Measurements from ENCODE around the gene GKN1.
"Not testable (repeated sequence)": the region's sequence is repeated elsewhere in the genome, so short reads cannot be mapped to it uniquely, and the experiment has no call there.

Gene GKN1

DNA sequence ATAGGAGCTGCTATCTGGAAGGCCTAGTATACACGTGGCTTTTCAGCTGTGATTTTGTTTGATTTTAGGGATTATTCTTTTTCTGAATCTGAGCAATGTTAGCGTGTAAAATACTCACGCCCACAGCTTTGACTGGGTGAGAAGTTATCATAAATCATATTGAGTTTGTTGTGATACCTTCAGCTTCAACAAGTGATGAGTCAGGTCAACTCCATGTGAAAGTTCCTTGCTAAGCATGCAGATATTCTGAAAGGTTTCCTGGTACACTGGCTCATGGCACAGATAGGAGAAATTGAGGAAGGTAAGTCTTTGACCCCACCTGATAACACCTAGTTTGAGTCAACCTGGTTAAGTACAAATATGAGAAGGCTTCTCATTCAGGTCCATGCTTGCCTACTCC is at the start of gene GKN1:
GKN1 (plus strand) TSS at position 386 of the 400 bp plus-strand sequence. CDS start 42 bp downstream, outside the sequence.
- no peak for DNase-seq (ENCODE audit: low read depth in 2 of 2)

- no peak for DNase-seq (ENCODE audit: low read depth in 2 of 2)
These were observed 49.0 kb upstream of the GKN1 start for GRCh38 chr2:68925295-68925896.

DNA sequence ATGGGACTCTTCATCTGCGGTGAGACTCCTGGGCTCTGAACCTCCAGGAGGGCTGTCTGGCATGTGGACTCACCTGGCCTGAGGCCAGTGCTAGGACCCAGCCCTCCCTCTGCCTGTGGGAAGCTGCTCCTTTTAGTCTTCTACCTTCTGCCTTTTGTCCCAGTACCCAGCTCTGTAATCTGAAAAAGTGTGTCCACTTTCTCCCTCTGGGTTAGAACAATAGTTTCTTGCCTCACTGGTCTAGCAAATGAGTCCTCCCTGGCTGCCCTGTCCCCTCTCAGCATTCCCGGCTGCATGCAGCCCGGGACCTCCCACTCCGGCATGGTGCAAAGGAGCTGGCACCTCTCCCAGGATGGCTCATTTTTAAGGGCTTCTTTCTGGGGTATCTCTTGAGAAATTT is 47.6 kb upstream of the GKN1 start:
- no peak for DNase-seq (ENCODE audit: low read depth in 2 of 2)

- DNase-seq (ENCODE audit: low read depth in 2 of 2): no peak
These were observed 43.2 kb upstream of the GKN1 start for GRCh38 chr2:68931149-68931711.

- no peak for DNase-seq (ENCODE audit: low read depth in 2 of 2)
These were observed 42.6 kb upstream of the GKN1 start for GRCh38 chr2:68931799-68932198.

- DNase-seq (ENCODE audit: low read depth in 2 of 2): no peak
These were observed 42.0 kb upstream of the GKN1 start for GRCh38 chr2:68932402-68932801.

- DNase-seq (ENCODE audit: low read depth in 2 of 2): no peak
These were observed 40.4 kb upstream of the GKN1 start for GRCh38 chr2:68934021-68934420.

- no peak for DNase-seq (ENCODE audit: low read depth in 2 of 2)
These were observed 39.0 kb upstream of the GKN1 start for GRCh38 chr2:68935471-68935870.

DNA sequence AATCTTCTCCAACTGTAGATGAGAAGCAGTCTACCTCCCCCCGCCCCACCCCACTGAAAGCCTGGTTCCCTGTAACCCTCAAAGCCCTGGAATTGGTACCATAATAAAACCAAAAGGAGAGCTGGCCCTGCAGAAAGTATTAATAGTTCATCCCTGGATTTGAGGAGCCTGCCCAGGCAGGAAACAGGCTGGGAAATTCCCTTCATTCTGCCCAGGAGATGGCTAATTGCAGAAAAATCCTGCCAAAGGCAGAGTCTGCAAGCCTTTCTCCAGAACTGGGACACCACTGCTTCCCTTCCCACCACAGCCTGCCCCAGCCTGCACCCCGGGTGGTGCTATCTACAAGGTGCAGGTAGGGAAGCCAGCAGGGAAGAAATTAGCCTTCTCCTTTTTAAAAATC is 38.0 kb upstream of the GKN1 start:
- no peak for DNase-seq (ENCODE audit: low read depth in 2 of 2)

GRCh38 chr2:68936889-68937288 is 37.5 kb upstream of the GKN1 start:
- no peak for DNase-seq (ENCODE audit: low read depth in 2 of 2)

DNA sequence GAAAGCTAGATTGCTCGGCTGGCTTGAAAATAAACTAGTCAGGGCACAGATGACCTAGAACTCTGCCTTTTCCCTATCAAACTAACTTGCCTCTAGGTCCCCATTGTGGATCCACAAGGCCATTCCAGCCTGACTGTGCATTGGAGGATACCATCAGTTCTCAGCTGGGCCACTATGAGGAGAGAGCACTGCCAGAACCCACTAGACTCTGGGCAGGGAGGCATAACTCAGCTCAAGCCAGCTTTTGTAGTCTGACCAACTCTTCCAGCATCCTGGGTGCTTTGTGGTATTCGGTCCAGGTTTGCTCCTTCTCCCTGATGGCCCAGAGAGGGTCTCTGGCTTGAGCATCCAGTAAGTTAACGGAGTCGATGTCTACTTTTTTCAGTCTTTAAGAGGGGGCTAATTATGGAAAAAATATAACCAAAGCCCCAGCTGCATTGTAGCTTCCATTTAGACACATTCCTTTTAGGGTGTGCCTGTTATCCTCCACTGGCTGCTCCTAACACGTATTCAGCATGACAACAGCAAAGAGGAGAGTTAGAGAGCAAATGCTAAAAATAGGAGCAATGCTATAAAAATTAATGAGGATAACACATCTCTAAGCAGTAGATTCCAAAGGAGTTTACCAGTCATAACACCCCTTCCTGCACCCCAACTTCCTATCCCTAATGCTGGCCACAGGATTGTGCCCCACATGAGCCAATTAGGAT is 36.9 kb upstream of the GKN1 start:
- DNase-seq (ENCODE audit: low read depth in 2 of 2): no peak

DNA sequence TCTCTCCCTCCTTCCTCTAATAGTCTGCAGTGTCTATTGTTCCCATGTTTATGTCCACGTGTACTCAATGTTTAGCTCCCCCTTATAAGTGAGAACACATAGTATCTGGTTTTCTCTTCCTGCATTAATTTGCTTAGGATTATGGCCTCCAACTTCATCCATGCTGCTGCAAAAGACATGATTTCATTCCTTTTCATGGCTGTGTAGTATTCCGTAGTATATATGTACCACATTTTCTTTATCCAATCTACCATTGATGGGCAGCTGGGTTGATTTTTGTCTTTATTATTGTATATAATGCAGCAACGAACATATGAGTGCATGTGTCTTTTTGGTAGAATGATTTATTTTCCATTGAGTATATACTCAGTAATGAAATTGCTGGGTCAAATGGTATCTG is 35.5 kb upstream of the GKN1 start:
- DNase-seq (ENCODE audit: low read depth in 2 of 2): no peak

- DNase-seq (ENCODE audit: low read depth in 2 of 2): no peak
These were observed 34.5 kb upstream of the GKN1 start for GRCh38 chr2:68939962-68940361.

GRCh38 chr2:68940369-68940768 is 34.1 kb upstream of the GKN1 start:
- no peak for DNase-seq (ENCODE audit: low read depth in 2 of 2)

DNA sequence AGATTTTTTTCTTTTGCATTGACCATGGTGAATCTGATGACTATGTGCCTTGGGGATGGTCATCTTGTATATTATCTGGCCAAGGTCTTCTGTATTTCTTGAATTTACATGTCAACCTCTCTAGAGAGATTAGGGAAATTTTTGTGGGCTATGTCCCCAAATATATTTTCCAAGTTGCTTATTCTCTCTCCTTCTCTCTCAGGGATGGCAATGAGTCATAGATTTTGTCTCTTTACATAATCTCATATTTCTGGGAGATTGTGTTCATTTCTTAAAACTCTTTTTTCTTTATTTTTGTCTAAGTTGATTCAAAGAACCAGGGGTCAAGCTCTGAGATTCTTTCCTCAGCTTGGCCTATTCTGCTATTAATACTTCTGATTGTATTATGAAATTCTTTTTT is 31.6 kb upstream of the GKN1 start:
- DNase-seq (ENCODE audit: low read depth in 2 of 2): no peak

DNA sequence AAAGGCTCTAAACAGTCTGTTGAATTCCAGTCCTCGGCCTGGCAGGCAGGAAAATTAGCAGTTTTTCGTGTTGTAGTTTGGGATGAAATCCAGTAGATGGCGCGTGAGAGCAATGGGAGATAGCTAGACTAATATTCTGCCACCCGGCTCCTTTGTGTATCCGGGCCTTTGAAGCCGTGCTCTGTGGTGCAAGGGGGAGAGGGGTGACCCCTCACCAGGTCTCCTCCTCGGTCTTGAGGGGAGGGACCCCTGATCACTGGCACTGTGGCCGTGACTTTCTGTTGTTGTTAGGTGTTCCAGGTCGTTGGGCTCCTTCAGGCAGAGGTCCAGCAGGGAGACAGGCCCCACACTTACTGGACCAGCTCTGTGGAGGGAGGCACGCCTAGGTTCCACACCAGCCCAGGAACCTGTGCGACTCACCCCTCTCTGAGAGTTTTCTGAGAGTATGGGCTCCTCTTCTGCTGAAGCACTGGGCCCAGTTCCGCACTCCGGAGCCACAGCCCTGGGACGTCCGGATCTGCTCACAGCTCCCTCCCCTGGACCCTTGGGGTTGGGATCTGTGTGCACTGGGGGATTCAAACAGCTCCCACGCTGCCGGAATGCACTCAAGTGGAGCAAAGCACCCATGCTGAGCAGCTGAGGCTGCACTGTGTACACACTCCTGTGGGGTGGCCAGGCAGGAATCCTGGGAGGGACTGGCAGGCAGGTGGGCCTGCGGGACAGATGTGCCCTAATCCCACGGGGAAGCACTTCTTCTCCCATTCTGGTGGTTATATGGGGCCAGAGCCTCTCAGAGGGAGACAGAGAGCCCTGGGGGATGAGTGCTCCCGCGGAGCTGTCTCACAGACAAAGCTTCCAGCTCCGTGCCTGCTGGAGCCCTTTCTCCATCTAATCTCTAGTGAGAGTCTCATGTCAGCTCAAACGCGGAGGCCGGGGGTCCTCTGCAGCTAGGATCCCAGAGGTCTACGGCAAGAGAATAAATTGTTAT is 30.6 kb upstream of the GKN1 start:
- peak in 1 of 2 donors; percentile 12 for DNase-seq (ENCODE audit: low read depth in 2 of 2)

DNA sequence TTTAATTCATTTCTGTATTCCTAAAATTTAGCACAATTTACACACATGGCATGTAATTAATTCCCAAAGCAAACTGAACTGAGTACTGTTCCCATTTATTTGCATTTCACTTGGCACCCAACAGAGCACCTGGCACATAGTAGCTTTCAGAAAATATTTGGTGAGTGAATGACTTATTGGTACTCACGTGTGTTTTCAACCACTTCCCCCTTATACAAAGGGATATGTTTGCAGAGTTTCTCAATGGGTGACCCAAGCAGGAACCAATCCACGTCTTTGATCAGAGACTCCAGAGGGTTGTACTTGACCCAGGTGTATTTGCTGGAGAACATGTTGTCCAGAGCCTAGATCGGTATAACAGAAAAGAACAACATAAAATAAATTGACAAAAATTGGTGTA is 28.3 kb upstream of the GKN1 start:
- DNase-seq (ENCODE audit: low read depth in 2 of 2): no peak

DNA sequence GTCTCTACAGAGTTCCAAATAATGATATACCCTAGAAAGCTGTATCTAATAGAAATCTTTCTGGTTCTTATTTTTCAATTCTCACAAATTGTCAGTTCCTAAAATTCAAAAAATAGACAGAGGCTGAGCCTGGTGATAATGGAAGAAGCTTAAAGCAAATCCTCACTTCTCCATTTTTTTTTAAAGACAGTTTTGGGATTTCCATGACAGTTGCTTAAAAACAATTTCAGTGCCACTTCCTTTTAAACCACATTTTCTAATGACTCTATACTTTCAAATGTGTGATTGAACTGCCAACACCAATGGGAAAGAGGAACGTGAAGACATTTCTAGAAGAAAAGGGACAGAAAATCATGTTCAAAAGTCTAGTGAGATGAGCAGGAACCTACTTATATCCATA is 25.7 kb upstream of the GKN1 start:
- DNase-seq (ENCODE audit: low read depth in 2 of 2): no peak

DNA sequence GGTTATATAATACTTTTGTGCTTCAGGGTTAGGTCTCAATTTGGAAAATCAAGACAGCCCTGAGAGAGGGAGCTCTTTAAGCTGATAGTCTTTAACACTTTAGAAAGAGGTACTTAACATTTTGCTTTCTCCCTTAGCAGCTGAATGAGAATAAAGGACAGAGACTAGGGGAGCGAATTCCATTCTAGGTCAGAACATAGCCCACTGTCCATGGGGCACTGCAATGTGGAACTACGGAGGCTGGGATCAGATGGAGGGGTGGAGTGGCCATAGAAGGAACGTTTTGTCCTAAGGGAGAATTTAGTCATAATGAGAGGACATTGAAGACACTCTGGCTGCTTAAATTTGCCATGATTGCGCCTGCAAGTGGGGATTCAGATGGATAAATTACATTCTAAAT is 22.5 kb upstream of the GKN1 start:
- DNase-seq (ENCODE audit: low read depth in 2 of 2): no peak

- no peak for DNase-seq (ENCODE audit: low read depth in 2 of 2)
These were observed 21.4 kb upstream of the GKN1 start, which contains the start of gene GKN2 for GRCh38 chr2:68952887-68953521. Gene GKN2 (minus strand): TSS chr2:68952893. CDS start chr2:68952861, 32 bp downstream.

GRCh38 chr2:68955432-68955831 is 19.0 kb upstream of the GKN1 start:
- DNase-seq (ENCODE audit: low read depth in 2 of 2): not testable (repeated sequence)

GRCh38 chr2:68959001-68959400 is 15.4 kb upstream of the GKN1 start:
- no peak for DNase-seq (ENCODE audit: low read depth in 2 of 2)
